AG08395 (cell line): ENCODE results near the gene ZNF860.
"Not testable (repeated sequence)": the region's sequence is repeated elsewhere in the genome, so short reads cannot be mapped to it uniquely, and the experiment has no call there.

ENCODE experiments used
- DNase-seq: peaks from one replicate; pipeline ENCODE4 v3.0.0; 2012; ENCODE audit warnings: mixed read lengths, low spot score

ZNF860 gene

GRCh38 chr3:31960793-31961431 is 20.6 kb upstream of the ZNF860 start:
- peak; percentile 43 for DNase-seq

- no peak for DNase-seq
These were observed 18.7 kb upstream of the ZNF860 start for GRCh38 chr3:31962801-31963205.

GRCh38 chr3:31966978-31967591 is 14.5 kb upstream of the ZNF860 start:
- DNase-seq, result no peak

- DNase-seq, result no peak
These were observed 14.0 kb upstream of the ZNF860 start for GRCh38 chr3:31967592-31967991.

GRCh38 chr3:31968369-31968926 is 13.1 kb upstream of the ZNF860 start:
- DNase-seq, result peak; percentile 54

GRCh38 chr3:31968927-31969418 is 12.6 kb upstream of the ZNF860 start:
- DNase-seq, result peak; percentile 87

GRCh38 chr3:31971607-31972006 is 9.9 kb upstream of the ZNF860 start:
- no peak for DNase-seq

GRCh38 chr3:31973081-31973480 is 8.5 kb upstream of the ZNF860 start:
- DNase-seq, result no peak

- no peak for DNase-seq
These were observed 7.7 kb upstream of the ZNF860 start for GRCh38 chr3:31973837-31974236.

GRCh38 chr3:31974471-31974870 is 7.1 kb upstream of the ZNF860 start:
- no peak for DNase-seq

- DNase-seq, result no peak
These were observed 6.6 kb upstream of the ZNF860 start for GRCh38 chr3:31974964-31975363.

- DNase-seq, result no peak
These were observed 5.2 kb upstream of the ZNF860 start for GRCh38 chr3:31976302-31976701.

GRCh38 chr3:31977736-31978135 is 3.8 kb upstream of the ZNF860 start:
- DNase-seq, result no peak

- no peak for DNase-seq
These were observed 3.0 kb upstream of the ZNF860 start for GRCh38 chr3:31978553-31978952.

- no peak for DNase-seq
These were observed 2.4 kb upstream of the ZNF860 start for GRCh38 chr3:31979001-31979697.

GRCh38 chr3:31980530-31981205 is 882 bp upstream of the ZNF860 start:
- no peak for DNase-seq

- no peak for DNase-seq
These were observed 2.8 kb downstream of the ZNF860 start for GRCh38 chr3:31984321-31984720.

GRCh38 chr3:31985831-31986230 is 4.3 kb downstream of the ZNF860 start:
- no peak for DNase-seq

- no peak for DNase-seq
These were observed 6.7 kb downstream of the ZNF860 start for GRCh38 chr3:31988271-31988670.

- not testable (repeated sequence) for DNase-seq
These were observed 11.4 kb downstream of the ZNF860 start for GRCh38 chr3:31992995-31993394.

- DNase-seq, result no peak
These were observed 12.3 kb downstream of the ZNF860 start for GRCh38 chr3:31993843-31994242.

- DNase-seq, result not testable (repeated sequence)
These were observed 13.5 kb downstream of the ZNF860 start for GRCh38 chr3:31995026-31995425.
